Neural progenitor cell (in vitro differentiated cells): ENCODE results near the gene TRIM38. TPM values are rescaled to one million over a fixed set of nuclear protein-coding genes. Genes with fewer than 3 reads are reported as not detected.

Source experiments
- DNase-seq: peaks from one replicate; pipeline ENCODE4 v3.0.0-alpha.2; 2016; ENCODE audit warnings: low spot score
- H2AFZ ChIP-seq: fragments of 200-600 bp; sonication (generic); replicated peaks from 2 replicates; pipeline ENCODE4 v1.6.1; 2016; ENCODE audit warnings: antibody characterized with exemption
- H3F3A ChIP-seq: fragments of 200-600 bp; sonication (generic); 2 replicates; pipeline ENCODE4 v1.6.1; 2016; ENCODE audit warnings: antibody characterized with exemption, low read depth
- H3K27ac ChIP-seq: fragments of 200-600 bp; sonication (generic); 2 replicates; pipeline ENCODE4 v1.5.1; 2016; ENCODE audit warnings: mild to moderate bottlenecking
- H3K27me3 ChIP-seq: fragments of 200-600 bp; sonication (generic); 2 replicates; pipeline ENCODE4 v1.6.1; 2016; ENCODE audit warnings: mild to moderate bottlenecking, moderate library complexity
- H3K36me3 ChIP-seq: fragments of 200-600 bp; sonication (generic); 2 replicates; pipeline ENCODE4 v1.5.1; 2016
- H3K4me1 ChIP-seq: fragments of 200-600 bp; sonication (generic); 2 replicates; pipeline ENCODE4 v1.6.1; 2016; ENCODE audit warnings: mixed run types
- H3K4me2 ChIP-seq: fragments of 200-600 bp; sonication (generic); 2 replicates; pipeline ENCODE4 v1.6.1; 2016
- H3K4me3 ChIP-seq: fragments of 200-600 bp; sonication (generic); 2 replicates; pipeline ENCODE4 v1.5.1; 2016
- H3K79me2 ChIP-seq: fragments of 200-600 bp; sonication (generic); 2 replicates; pipeline ENCODE4 v1.6.1; 2016; ENCODE audit warnings: low read depth
- H3K9ac ChIP-seq: fragments of 200-600 bp; sonication (generic); 2 replicates; pipeline ENCODE4 v1.6.1; 2016
- H3K9me3 ChIP-seq: fragments of 200-600 bp; sonication (generic); 2 replicates; pipeline ENCODE4 v1.5.1; 2016; ENCODE audit warnings: low read depth
- H4K20me1 ChIP-seq: fragments of 200-600 bp; sonication (generic); 2 replicates; pipeline ENCODE4 v1.6.1; 2016; ENCODE audit warnings: low read depth
- H3K27ac Mint-ChIP-seq: 3 replicates; pipeline ENCODE4 v1.8.0; 2021; ENCODE audit warnings: mixed read lengths
- H3K27me3 Mint-ChIP-seq: 2 replicates; pipeline ENCODE4 v1.8.0; 2022; ENCODE audit warnings: low read depth, mild to moderate bottlenecking, inconsistent platforms, moderate library complexity, mixed read lengths; ENCODE audit not compliant: insufficient read depth
- H3K36me3 Mint-ChIP-seq: 3 replicates; pipeline ENCODE4 v1.8.0; 2021; ENCODE audit warnings: mixed read lengths
- H3K4me1 Mint-ChIP-seq: 3 replicates; pipeline ENCODE4 v1.8.0; 2021; ENCODE audit warnings: mixed read lengths
- H3K4me3 Mint-ChIP-seq: 3 replicates; pipeline ENCODE4 v1.8.0; 2021; ENCODE audit warnings: mild to moderate bottlenecking, moderate library complexity, mixed read lengths
- H3K9me3 Mint-ChIP-seq: 3 replicates; pipeline ENCODE4 v1.8.0; 2020; ENCODE audit warnings: mixed read lengths
- EZH2 ChIP-seq: fragments of 200-600 bp; sonication (generic); IDR thresholded peaks from 2 replicates; pipeline ENCODE4 v1.6.1; 2017; ENCODE audit warnings: antibody characterized with exemption, mild to moderate bottlenecking, moderate library complexity
- EZH2phosphoT487 ChIP-seq: fragments of 200-600 bp; sonication (generic); IDR thresholded peaks from 2 replicates; pipeline ENCODE4 v1.6.1; 2017; ENCODE audit warnings: antibody characterized with exemption
- total RNA-seq: library from RNA; depleted of rRNA; stranded (reverse); fragments of >200 nt; gene quantifications from 2 replicates; pipeline ENCODE4 v1.2.3, GENCODE V29; 2015; ENCODE audit warnings: low replicate concordance
- TF ChIP-seq, protein P1 (sequence below): fragments of 200-600 bp; sonication (generic); IDR thresholded peaks from 2 replicates; pipeline ENCODE4 v1.5.1; 2017; ENCODE audit warnings: antibody characterized with exemption, mild to moderate bottlenecking

The TRIM38 gene, protein sequence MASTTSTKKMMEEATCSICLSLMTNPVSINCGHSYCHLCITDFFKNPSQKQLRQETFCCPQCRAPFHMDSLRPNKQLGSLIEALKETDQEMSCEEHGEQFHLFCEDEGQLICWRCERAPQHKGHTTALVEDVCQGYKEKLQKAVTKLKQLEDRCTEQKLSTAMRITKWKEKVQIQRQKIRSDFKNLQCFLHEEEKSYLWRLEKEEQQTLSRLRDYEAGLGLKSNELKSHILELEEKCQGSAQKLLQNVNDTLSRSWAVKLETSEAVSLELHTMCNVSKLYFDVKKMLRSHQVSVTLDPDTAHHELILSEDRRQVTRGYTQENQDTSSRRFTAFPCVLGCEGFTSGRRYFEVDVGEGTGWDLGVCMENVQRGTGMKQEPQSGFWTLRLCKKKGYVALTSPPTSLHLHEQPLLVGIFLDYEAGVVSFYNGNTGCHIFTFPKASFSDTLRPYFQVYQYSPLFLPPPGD
- 0.25 and 0.30 TPM in 2 replicates for total RNA-seq

DNA sequence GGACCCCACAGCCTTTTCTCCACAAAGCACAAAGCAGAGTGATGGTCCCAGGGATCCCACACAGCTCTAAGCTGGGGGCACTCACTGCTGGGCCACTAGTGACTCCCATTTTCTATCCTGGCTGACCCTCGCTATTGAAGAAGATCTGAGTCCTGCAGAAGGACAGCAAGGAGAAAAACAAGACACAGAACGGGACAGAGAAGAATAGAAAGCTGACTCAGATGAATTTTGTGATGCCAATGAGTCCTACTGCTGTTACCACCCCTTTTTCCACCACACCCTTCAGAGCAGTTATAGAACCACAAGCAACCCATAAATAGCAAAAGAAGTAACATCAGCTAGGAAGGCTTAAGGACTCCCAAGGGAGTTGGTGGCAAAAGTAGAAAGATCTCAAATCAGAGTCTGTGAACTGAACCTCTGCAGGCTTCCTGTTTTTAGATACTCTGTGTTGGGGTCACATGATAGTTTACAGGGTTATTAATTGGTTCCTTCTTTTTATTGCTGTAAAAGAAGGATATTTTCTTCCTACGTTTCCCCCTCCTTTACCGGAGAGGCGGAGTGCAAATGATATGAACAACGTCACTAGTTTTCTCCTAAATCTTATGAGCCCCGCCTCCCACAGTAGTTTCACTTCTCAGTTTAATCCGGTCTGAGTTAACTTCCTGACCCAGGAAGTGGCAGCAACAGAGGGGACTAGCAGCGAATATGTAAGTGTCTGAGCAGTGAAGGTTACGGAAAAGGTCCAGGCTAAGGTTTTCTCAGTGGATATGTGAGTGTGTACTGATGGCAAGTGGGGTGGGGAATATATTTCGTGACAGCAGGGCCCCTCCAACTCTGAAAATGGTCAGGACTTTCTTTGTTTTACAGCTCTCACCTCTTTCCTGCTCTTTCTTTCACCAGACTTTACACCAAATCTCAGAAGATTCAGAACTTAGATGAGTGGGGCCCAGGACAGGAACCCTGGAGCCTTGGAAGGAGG, at the start of gene TRIM38:
Gene TRIM38 (plus strand): TSS at position 654 of the 979 bp plus-strand sequence. CDS start 3,721 bp downstream, outside the sequence.
- H3K9ac ChIP-seq, result no peak within 1 kb of the TSS
- TF ChIP-seq EZH2phosphoT487 (no peak), EZH2 (no peak)
- TF ChIP-seq, protein P1, sequence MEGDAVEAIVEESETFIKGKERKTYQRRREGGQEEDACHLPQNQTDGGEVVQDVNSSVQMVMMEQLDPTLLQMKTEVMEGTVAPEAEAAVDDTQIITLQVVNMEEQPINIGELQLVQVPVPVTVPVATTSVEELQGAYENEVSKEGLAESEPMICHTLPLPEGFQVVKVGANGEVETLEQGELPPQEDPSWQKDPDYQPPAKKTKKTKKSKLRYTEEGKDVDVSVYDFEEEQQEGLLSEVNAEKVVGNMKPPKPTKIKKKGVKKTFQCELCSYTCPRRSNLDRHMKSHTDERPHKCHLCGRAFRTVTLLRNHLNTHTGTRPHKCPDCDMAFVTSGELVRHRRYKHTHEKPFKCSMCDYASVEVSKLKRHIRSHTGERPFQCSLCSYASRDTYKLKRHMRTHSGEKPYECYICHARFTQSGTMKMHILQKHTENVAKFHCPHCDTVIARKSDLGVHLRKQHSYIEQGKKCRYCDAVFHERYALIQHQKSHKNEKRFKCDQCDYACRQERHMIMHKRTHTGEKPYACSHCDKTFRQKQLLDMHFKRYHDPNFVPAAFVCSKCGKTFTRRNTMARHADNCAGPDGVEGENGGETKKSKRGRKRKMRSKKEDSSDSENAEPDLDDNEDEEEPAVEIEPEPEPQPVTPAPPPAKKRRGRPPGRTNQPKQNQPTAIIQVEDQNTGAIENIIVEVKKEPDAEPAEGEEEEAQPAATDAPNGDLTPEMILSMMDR, result no peak
- peaks cover 5% of the 10 kb centered on the region for H3K4me1 Mint-ChIP-seq
- no peak for DNase-seq
- H3K36me3 Mint-ChIP-seq, result no peaks in the 10 kb centered on the region
- H3K9me3 Mint-ChIP-seq, result peaks cover 31% of the 10 kb centered on the region
- H2AFZ ChIP-seq, result peak within 1 kb of the TSS; percentile 87
- H3K9me3 ChIP-seq, result no peaks in the 10 kb centered on the region
- no peak within 1 kb of the TSS for H3K27ac Mint-ChIP-seq
- H3K27me3 Mint-ChIP-seq, result no peaks in the 10 kb centered on the region
- H3K4me3 Mint-ChIP-seq, result peak within 1 kb of the TSS; percentile 66
- H4K20me1 ChIP-seq, result no peaks in the 10 kb centered on the region
- no peaks in the 10 kb centered on the region for H3K79me2 ChIP-seq
- no peaks in the 10 kb centered on the region for H3K27me3 ChIP-seq
- peaks cover 4% of the 10 kb centered on the region for H3K4me1 ChIP-seq
- no peak within 1 kb of the TSS for H3K27ac ChIP-seq
- no peaks in the 10 kb centered on the region for H3F3A ChIP-seq
- H3K36me3 ChIP-seq, result no peaks in the 10 kb centered on the region
- H3K4me2 ChIP-seq, result no peak within 1 kb of the TSS
- no peak within 1 kb of the TSS for H3K4me3 ChIP-seq

DNA sequence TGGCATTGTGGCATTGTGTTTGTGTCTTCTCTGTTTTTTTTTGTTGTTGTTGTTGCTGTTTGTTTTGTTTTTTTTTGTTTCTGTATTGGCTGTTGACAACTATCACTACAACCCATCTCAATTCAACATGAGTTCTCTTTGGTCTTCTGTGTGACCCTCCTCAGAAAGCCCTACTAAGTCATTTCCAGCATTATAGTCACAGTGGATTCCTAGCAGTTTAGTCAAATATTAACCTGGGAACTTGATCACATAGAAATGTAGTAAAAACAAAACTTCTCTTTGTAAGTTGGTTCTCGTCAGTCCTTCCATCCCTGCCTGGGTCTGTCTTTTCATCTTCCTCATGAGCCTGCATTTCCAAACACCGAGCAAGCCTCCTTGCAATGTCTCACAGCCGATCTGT, 48.9 kb upstream of the TRIM38 start:
- H3K9me3 ChIP-seq, result no peaks in the 10 kb centered on the region
- H3K79me2 ChIP-seq, result no peaks in the 10 kb centered on the region
- H3K36me3 ChIP-seq, result no peaks in the 10 kb centered on the region
- no peaks in the 10 kb centered on the region for H3F3A ChIP-seq
- Mint-ChIP-seq H3K9me3 (no peaks in the 10 kb centered on the region), H3K36me3 (no peaks in the 10 kb centered on the region), H3K4me1 (peaks cover 10% of the 10 kb centered on the region), H3K4me3 (no peak overlapping the region), H3K27ac (no peak overlapping the region), H3K27me3 (no peaks in the 10 kb centered on the region)
- H4K20me1 ChIP-seq, result no peaks in the 10 kb centered on the region
- no peak overlapping the region for H3K4me3 ChIP-seq
- no peaks in the 10 kb centered on the region for H3K4me1 ChIP-seq
- no peak overlapping the region for H2AFZ ChIP-seq
- H3K27ac ChIP-seq, result no peak overlapping the region
- DNase-seq, result no peak
- TF ChIP-seq EZH2phosphoT487 (no peak), EZH2 (no peak)
- TF ChIP-seq, protein P1, result no peak
- H3K27me3 ChIP-seq, result no peaks in the 10 kb centered on the region
- no peak overlapping the region for H3K9ac ChIP-seq
- H3K4me2 ChIP-seq, result no peak overlapping the region

DNA sequence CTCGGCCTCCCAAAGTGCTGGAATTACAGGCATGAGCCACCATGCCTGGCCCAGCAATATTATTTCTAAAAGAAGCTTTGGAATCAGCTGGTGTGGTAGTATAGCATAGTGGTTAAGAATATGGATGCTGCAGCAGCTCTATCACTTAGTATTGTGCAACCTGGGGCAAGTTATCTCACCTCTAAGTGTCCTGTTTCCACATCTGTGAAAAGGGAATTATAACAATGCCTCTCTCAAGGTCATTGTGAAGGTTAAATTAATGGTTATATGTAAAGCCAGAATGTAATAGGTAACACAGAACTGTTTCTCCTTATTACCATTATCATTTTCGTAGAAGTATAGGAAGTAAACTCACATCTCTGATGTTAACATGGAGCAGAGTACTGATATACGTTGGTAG, 46.3 kb upstream of the TRIM38 start:
- Histone ChIP-seq H3K4me3 (no peak overlapping the region), H3K36me3 (no peaks in the 10 kb centered on the region), H3K9me3 (no peaks in the 10 kb centered on the region), H2AFZ (no peak overlapping the region), H3K9ac (no peak overlapping the region), H3K27me3 (no peaks in the 10 kb centered on the region), H3F3A (no peaks in the 10 kb centered on the region), H4K20me1 (no peaks in the 10 kb centered on the region), H3K4me2 (no peak overlapping the region), H3K4me1 (peaks cover 6% of the 10 kb centered on the region), H3K79me2 (no peaks in the 10 kb centered on the region), H3K27ac (no peak overlapping the region)
- Mint-ChIP-seq H3K9me3 (no peaks in the 10 kb centered on the region), H3K27ac (no peak overlapping the region), H3K27me3 (no peaks in the 10 kb centered on the region), H3K4me3 (no peak overlapping the region), H3K36me3 (no peaks in the 10 kb centered on the region), H3K4me1 (peaks cover 7% of the 10 kb centered on the region)
- no peak for DNase-seq
- TF ChIP-seq EZH2 (no peak), EZH2phosphoT487 (no peak)
- TF ChIP-seq, protein P1, result no peak
